Upper lobe of left lung (tissue), 4 donors: ENCODE results near the gene JCAD.

ENCODE experiments used
- EP300 ChIP-seq, 4 donors: sonication (generic); formaldehyde crosslinking; IDR thresholded peaks; one replicate each; pipeline ENCODE4 v1.5.1; 2017; ENCODE audit warnings: antibody characterized with exemption in 4 of 4, control low read depth in 2 of 4
- POLR2A ChIP-seq, 4 donors: fragments of 450-650 bp; IDR thresholded peaks; one replicate each; pipeline ENCODE4 v1.5.1; 2016 to 2017; ENCODE audit warnings: antibody characterized with exemption in 4 of 4, mild to moderate bottlenecking in 2 of 4
- TF ChIP-seq, protein P1 (sequence below), 6 experiments: fragments of 450-650 bp in 4 of 6; fragments of 200-600 bp in 2 of 6; sonication (generic) in 2 of 6; IDR thresholded peaks; one replicate each; pipeline ENCODE4 v1.5.1; 2016 to 2019; ENCODE audit warnings: antibody characterized with exemption in 6 of 6

DNA sequence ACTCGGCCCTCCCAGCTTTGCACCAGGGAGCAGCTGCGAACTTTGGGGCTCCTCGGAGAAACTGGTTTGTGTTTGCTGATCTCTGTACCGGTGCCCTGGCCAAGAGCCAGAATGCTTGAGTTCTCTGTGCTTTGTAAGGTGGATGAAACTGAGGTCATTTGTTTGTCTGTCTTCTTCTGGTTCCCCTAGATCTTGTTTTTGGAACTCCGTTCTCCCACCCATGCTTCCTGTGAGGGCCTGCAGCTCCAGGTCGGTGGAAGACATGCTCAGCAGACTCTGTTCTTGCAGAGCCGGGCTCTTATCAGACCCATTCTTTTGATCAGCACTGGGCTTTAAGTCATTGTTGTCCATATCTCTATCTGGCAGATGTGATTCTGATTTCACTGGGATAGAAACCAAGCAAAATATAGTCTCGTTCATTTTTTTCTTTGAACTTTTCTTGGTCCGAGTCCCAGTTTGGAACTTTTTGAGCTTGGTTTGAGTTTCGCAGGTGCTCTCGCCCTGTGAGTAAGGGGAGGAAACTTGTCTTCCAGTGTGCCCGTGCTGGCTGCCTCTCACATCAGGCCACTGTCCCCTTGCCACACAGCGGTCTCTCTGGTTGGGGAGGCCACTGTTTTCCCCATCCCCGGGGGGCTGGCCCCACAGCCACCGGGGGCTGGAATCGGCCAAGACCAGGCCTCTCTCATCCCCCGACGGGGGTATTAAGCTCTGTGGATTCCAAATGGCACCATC lies 31.2 kb downstream of the JCAD start:
- TF ChIP-seq, protein P1, sequence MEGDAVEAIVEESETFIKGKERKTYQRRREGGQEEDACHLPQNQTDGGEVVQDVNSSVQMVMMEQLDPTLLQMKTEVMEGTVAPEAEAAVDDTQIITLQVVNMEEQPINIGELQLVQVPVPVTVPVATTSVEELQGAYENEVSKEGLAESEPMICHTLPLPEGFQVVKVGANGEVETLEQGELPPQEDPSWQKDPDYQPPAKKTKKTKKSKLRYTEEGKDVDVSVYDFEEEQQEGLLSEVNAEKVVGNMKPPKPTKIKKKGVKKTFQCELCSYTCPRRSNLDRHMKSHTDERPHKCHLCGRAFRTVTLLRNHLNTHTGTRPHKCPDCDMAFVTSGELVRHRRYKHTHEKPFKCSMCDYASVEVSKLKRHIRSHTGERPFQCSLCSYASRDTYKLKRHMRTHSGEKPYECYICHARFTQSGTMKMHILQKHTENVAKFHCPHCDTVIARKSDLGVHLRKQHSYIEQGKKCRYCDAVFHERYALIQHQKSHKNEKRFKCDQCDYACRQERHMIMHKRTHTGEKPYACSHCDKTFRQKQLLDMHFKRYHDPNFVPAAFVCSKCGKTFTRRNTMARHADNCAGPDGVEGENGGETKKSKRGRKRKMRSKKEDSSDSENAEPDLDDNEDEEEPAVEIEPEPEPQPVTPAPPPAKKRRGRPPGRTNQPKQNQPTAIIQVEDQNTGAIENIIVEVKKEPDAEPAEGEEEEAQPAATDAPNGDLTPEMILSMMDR (IDR thresholded peaks at IDR 0.05) = no peak
- no peak for TF ChIP-seq POLR2A (IDR thresholded peaks at IDR 0.05)
- TF ChIP-seq EP300 (IDR thresholded peaks at IDR 0.05) = no peak
